Measurements from ENCODE around the gene UGT2B17.

GRCh38 chr4:68494688-68495087, 81.4 kb downstream of the UGT2B17 start:
- no peak for TF ChIP-seq CTCF (IDR thresholded peaks at IDR 0.05; ENCODE audit: insufficient read depth, low read length, poor library complexity, severe bottlenecking)
- TF ChIP-seq EZH2phosphoT487 (conservative IDR thresholded peaks at IDR 0.05; ENCODE audit: low read length): no peak

Measured in SU-DHL-6 (cell line).